ENCODE measurements around the gene GSE1. TPM values are rescaled to one million over a fixed set of nuclear protein-coding genes. Genes with fewer than 3 reads are reported as not detected.

Gene GSE1
- total RNA-seq, 1 experiment from 2014 or later, result 90.2 TPM

DNA sequence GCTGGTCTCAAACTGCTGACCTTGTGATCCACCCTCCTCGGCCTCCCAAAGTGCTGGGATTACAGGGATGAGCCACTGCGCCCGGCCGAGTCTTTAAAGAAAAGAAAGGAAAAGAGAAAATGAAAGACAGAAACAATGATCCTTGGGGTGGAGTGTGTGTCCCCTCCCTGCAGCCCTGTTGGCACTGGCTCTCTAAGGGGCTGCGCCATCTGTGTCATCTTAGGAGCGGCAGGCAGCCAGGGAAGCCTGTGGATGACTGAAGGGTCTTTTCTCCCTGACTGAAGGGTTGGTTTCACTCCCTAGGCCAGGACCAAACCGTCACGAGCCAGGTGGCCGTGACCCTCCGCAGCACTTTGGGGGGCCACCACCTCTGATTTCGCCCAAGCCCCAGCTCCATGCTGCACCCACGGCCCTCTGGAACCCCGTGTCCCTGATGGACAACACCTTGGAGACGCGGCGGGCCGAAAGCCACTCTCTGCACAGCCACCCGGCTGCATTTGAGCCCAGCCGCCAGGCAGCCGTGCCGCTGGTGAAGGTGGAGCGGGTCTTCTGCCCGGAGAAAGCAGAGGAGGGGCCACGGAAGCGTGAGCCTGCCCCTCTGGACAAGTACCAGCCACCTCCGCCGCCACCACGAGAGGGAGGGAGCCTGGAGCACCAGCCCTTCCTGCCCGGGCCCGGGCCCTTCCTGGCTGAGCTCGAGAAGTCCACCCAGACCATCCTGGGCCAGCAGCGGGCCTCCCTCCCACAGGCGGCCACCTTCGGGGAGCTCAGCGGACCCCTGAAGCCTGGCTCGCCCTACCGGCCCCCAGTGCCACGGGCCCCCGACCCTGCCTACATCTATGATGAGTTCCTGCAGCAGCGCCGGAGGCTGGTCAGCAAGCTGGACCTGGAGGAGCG, 48.0 kb downstream of the GSE1 start:
- Histone ChIP-seq H3K4me3 (replicated peaks in 1 of 2; ENCODE audit: low read depth in 1 of 2, low read length in 2 of 2) (no peak overlapping the region), H3K4me2 (ENCODE audit: low read length) (no peak overlapping the region), H3K79me2 (ENCODE audit: insufficient read depth, low read length) (no peaks in the 10 kb centered on the region), H3K9me3 (ENCODE audit: control insufficient read depth in 1 of 2, insufficient read depth in 1 of 2, low read depth in 1 of 2, low read length in 2 of 2) (no peaks in the 10 kb centered on the region), H3K4me1 (ENCODE audit: control insufficient read depth in 1 of 2, insufficient read depth in 2 of 2, low read length in 2 of 2) (0 out of 4 replicates have a peak, but pooled peaks cover 0 to 3% of the 10 kb centered on the region in 2 experiments), H3K9me2 (ENCODE audit: insufficient read depth) (no peaks in the 10 kb centered on the region), H3K27me3 (ENCODE audit: insufficient read depth, low read length) (no peaks in the 10 kb centered on the region), H3K36me3 (ENCODE audit: control insufficient read depth in 1 of 2, insufficient read depth in 2 of 2, low read length in 2 of 2) (peaks cover 60 to 63% of the 10 kb centered on the region in 2 experiments), H3K27ac (ENCODE audit: low read depth, low read length) (no peak overlapping the region), H3K9ac (ENCODE audit: low read length) (no peak overlapping the region), H4K20me1 (ENCODE audit: insufficient read depth) (no peaks in the 10 kb centered on the region), H2AFZ (ENCODE audit: low read depth, low read length, poor library complexity, severe bottlenecking) (no peak overlapping the region)
- TF ChIP-seq EZH2 (IDR thresholded peaks at IDR 0.05) (no peak), POLR2AphosphoS5 (IDR thresholded peaks at IDR 0.05; ENCODE audit: low read depth, low read length) (no peak)
- DNase-seq (ENCODE audit: low read depth, low spot score) (no peak), ATAC-seq (no peak)
- CTCF ChIA-PET, result interaction anchor here (0.7 to 1.8 kb wide), 3 partner anchors 12 to 55 kb away, joined by 3 to 5 read pairs (median 3); no protein-coding TSS in a partner anchor
- intact Hi-C loops (cut with micrococcal nuclease), result no loop called here
- POLR2A ChIA-PET, result no interaction called here
- RAD21 ChIA-PET (ENCODE audit: low non-redundant PET in 1 of 2, low total read pairs in 2 of 2, uncharacterized antibody in 2 of 2, unreplicated experiment in 2 of 2), result no interaction called here
- no TSS peak for BruUV-seq (replicated peaks)

DNA sequence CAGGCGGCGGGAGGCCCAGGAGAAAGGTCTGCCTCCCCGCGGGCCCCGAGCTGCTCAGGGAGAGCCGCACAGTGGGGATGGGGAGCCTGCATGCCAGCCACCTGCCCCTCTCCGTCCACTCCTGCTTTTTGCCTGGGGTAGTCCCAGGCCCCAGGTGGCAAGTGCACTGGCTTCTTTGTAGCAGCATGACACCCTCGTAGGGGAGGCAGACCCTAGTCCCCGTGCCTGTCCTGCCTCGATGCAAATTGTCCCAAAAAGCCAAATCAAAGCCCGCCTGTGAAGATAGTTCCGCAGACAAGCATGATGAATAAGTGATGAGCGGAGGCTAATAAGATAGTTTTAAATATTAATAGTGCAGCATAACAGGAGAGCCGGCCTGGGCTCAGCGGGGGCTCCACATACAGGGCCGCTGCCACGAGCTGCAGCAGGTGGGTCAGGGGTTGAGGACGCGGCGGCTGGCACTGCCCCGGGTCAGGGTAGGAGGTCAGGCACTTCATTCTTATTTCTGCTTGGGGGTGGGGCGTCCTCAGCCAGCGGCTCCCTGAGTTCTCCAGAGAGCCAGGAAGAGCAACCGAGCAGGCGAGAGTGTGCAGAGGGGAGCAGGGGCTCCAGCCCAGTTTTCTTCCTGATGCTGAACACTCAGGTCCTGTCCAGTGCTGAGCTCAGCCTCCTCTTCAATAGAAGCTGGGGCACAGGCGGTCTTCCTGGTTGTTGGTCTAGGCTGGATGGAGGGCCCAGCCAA, 48.8 kb downstream of the GSE1 start:
- no peaks in the 10 kb centered on the region for H4K20me1 ChIP-seq (ENCODE audit: insufficient read depth)
- no peak overlapping the region for H3K9ac ChIP-seq (ENCODE audit: low read length)
- intact Hi-C loops (cut with micrococcal nuclease), result no loop called here
- H3K4me1 ChIP-seq (ENCODE audit: control insufficient read depth in 1 of 2, insufficient read depth in 2 of 2, low read length in 2 of 2), result 0 out of 4 replicates have a peak, but pooled peaks cover 0 to 3% of the 10 kb centered on the region in 2 experiments
- H3K27me3 ChIP-seq (ENCODE audit: insufficient read depth, low read length), result no peaks in the 10 kb centered on the region
- no peak overlapping the region for H3K4me2 ChIP-seq (ENCODE audit: low read length)
- ChIA-PET POLR2A (no interaction called here), RAD21 (ENCODE audit: low non-redundant PET in 1 of 2, low total read pairs in 2 of 2, uncharacterized antibody in 2 of 2, unreplicated experiment in 2 of 2) (no interaction called here), CTCF (no interaction called here)
- no peak overlapping the region for H2AFZ ChIP-seq (ENCODE audit: low read depth, low read length, poor library complexity, severe bottlenecking)
- no peaks in the 10 kb centered on the region for H3K9me3 ChIP-seq (ENCODE audit: control insufficient read depth in 1 of 2, insufficient read depth in 1 of 2, low read depth in 1 of 2, low read length in 2 of 2)
- H3K36me3 ChIP-seq (ENCODE audit: control insufficient read depth in 1 of 2, insufficient read depth in 2 of 2, low read length in 2 of 2), result peaks cover 67 to 70% of the 10 kb centered on the region in 2 experiments
- no TSS peak for BruUV-seq (replicated peaks)
- no peaks in the 10 kb centered on the region for H3K9me2 ChIP-seq (ENCODE audit: insufficient read depth)
- no peak overlapping the region for H3K27ac ChIP-seq (ENCODE audit: low read depth, low read length)
- ATAC-seq (no peak), DNase-seq (ENCODE audit: low read depth, low spot score) (no peak)
- no peak overlapping the region for H3K4me3 ChIP-seq (replicated peaks in 1 of 2; ENCODE audit: low read depth in 1 of 2, low read length in 2 of 2)
- no peak for TF ChIP-seq ZFX (IDR thresholded peaks at IDR 0.05)
- TF ChIP-seq POLR2AphosphoS5 (IDR thresholded peaks at IDR 0.05; ENCODE audit: low read depth, low read length), result no peak
- TF ChIP-seq POLR2A (IDR thresholded peaks at IDR 0.05; ENCODE audit: borderline replicate concordance, extremely low read depth, insufficient read depth, insufficient read length), result no peak
- no peak for TF ChIP-seq SRF (IDR thresholded peaks at IDR 0.05; ENCODE audit: low read depth)
- no peak for TF ChIP-seq SP1 (IDR thresholded peaks at IDR 0.05; ENCODE audit: low read depth)
- H3K79me2 ChIP-seq (ENCODE audit: insufficient read depth, low read length), result no peaks in the 10 kb centered on the region
